ENCODE measurements around the gene PPP1R9B. TPM values are rescaled to one million over a fixed set of nuclear protein-coding genes. Genes with fewer than 3 reads are reported as not detected.

The PPP1R9B gene
- total RNA-seq, 1 experiment from 2014 or later, result 23.0 TPM

GRCh38 chr17:50111673-50112655 is 38.5 kb downstream of the PPP1R9B start:
- DNase-seq, result peak; percentile 49
- Histone ChIP-seq H3K56ac (ENCODE audit: insufficient read length, low read depth, low read length) (no peak overlapping the region), H2BK120ac (ENCODE audit: low read depth, low read length, poor library complexity, severe bottlenecking) (no peak overlapping the region), H2AFZ (ENCODE audit: low read length) (no peak overlapping the region), H3K18ac (ENCODE audit: insufficient read length, low read depth, low read length) (peak overlapping the region; percentile 80), H3T11ph (ENCODE audit: low read length) (no peak overlapping the region), H3K14ac (ENCODE audit: insufficient read depth, low read length) (0 out of 2 replicates have a peak overlapping the region, but pooled peaks have one; percentile 25), H2BK15ac (ENCODE audit: low read depth, low read length) (no peak overlapping the region), H2BK12ac (ENCODE audit: insufficient read length, low read depth, low read length) (peak overlapping the region; percentile 60), H4K91ac (ENCODE audit: insufficient read length, low read depth, low read length) (no peak overlapping the region), H3K4me2 (ENCODE audit: insufficient read depth, insufficient read length, low read length) (no peak overlapping the region), H4K20me1 (ENCODE audit: control insufficient read depth, insufficient read depth, insufficient read length) (no peaks in the 10 kb centered on the region), H3K27me3 (ENCODE audit: insufficient read depth, low read length) (no peaks in the 10 kb centered on the region), H3K23ac (ENCODE audit: insufficient read length, low read depth, low read length) (no peak overlapping the region), H4K5ac (ENCODE audit: insufficient read length, low read depth, low read length) (no peak overlapping the region), H2AK5ac (ENCODE audit: insufficient read length, low read length) (no peak overlapping the region), H3K9me3 (ENCODE audit: control insufficient read depth, low read depth, low read length) (no peaks in the 10 kb centered on the region), H3K4me1 (ENCODE audit: insufficient read depth, low read length) (peaks cover 9% of the 10 kb centered on the region; the same call in 1 of the 2 replicates), H3K79me1 (ENCODE audit: insufficient read depth, low read depth, low read length, poor library complexity, severe bottlenecking) (no peaks in the 10 kb centered on the region), H2BK20ac (ENCODE audit: low read depth, low read length, poor library complexity, severe bottlenecking) (no peak overlapping the region), H3K27ac (ENCODE audit: insufficient read length, low read depth, low read length) (no peak overlapping the region), H3K4ac (ENCODE audit: low read depth, low read length) (no peak overlapping the region), H3K9ac (ENCODE audit: extremely low read depth, insufficient read length, low read length) (no peak overlapping the region), H3K79me2 (ENCODE audit: insufficient read depth, low read length) (no peaks in the 10 kb centered on the region), H3K23me2 (ENCODE audit: insufficient read length, low read depth, low read length, poor library complexity, severe bottlenecking) (no peaks in the 10 kb centered on the region), H2BK5ac (ENCODE audit: insufficient read length, low read length) (no peak overlapping the region), H4K8ac (replicated peaks; ENCODE audit: insufficient read length, low read depth, low read length) (no peak overlapping the region)
- peaks cover 16% of the 10 kb centered on the region for H3K27me3 Mint-ChIP-seq (ENCODE audit: low read depth)
- no peak overlapping the region for H3K4me3 Mint-ChIP-seq
- no CpG with 5 or more reads among the region's 14 CpGs for WGBS (ENCODE audit: extremely low coverage, insufficient read length, low lambda C conversion rate)
- H3K27ac Mint-ChIP-seq, result peak overlapping the region in 1 of 3 experiments; percentile 53; a peak in 1 of 7 replicates
- H3K4me1 Mint-ChIP-seq, result peaks cover 12 to 25% of the 10 kb centered on the region in 2 experiments
- peak; percentile 33; the same call in 1 of the 3 replicates for TF ChIP-seq CTCF (conservative IDR thresholded peaks at IDR 0.05)
- H3K9me3 Mint-ChIP-seq, result no peaks in the 10 kb centered on the region; a peak in 1 of 5 replicates
- peaks cover 0 to 15% (median 6%) of the 10 kb centered on the region in 3 experiments; a peak in 3 of 7 replicates for H3K36me3 Mint-ChIP-seq (ENCODE audit: insufficient read depth in 1 of 3, low read depth in 3 of 3)
